GM19023 (cell line): ENCODE measurements around the gene GRIP2.

Experiments
- ATAC-seq: cut with Tn5 transposase; IDR thresholded peaks from one replicate; pipeline ENCODE4 v1.9.1; 2021; ENCODE audit warnings: mild to moderate bottlenecking, moderate library complexity; ENCODE audit not compliant: unreplicated experiment

Gene GRIP2

GRCh38 chr3:14508505-14508819 is 31.7 kb downstream of the GRIP2 start:
- no peak for ATAC-seq

- no peak for ATAC-seq
These were observed 32.2 kb downstream of the GRIP2 start for GRCh38 chr3:14507757-14508504.

GRCh38 chr3:14507305-14507741 is 32.8 kb downstream of the GRIP2 start:
- no peak for ATAC-seq

- ATAC-seq, result no peak
These were observed 33.4 kb downstream of the GRIP2 start for GRCh38 chr3:14506626-14507304.

- ATAC-seq, result no peak
These were observed 34.2 kb downstream of the GRIP2 start for GRCh38 chr3:14505803-14506500.

- ATAC-seq, result no peak
These were observed 34.9 kb downstream of the GRIP2 start for GRCh38 chr3:14505001-14505802.

GRCh38 chr3:14503706-14504065 is 36.5 kb downstream of the GRIP2 start:
- ATAC-seq, result no peak

- no peak for ATAC-seq
These were observed 37.0 kb downstream of the GRIP2 start for GRCh38 chr3:14503033-14503705.

- ATAC-seq, result no peak
These were observed 37.7 kb downstream of the GRIP2 start for GRCh38 chr3:14502472-14502871.

- no peak for ATAC-seq
These were observed 42.8 kb downstream of the GRIP2 start for GRCh38 chr3:14497321-14497720.

- no peak for ATAC-seq
These were observed 43.8 kb downstream of the GRIP2 start for GRCh38 chr3:14496351-14496750.

- ATAC-seq, result no peak
These were observed 45.2 kb downstream of the GRIP2 start for GRCh38 chr3:14494973-14495300.

GRCh38 chr3:14494279-14494972 is 45.7 kb downstream of the GRIP2 start:
- no peak for ATAC-seq

- ATAC-seq, result no peak
These were observed 46.9 kb downstream of the GRIP2 start for GRCh38 chr3:14492948-14493881.

GRCh38 chr3:14491396-14492190 is 48.5 kb downstream of the GRIP2 start:
- no peak for ATAC-seq

GRCh38 chr3:14490831-14491230 is 49.3 kb downstream of the GRIP2 start:
- ATAC-seq, result no peak

- no peak for ATAC-seq
These were observed 49.9 kb downstream of the GRIP2 start for GRCh38 chr3:14490255-14490654.

GRCh38 chr3:14489641-14490040 is 50.5 kb downstream of the GRIP2 start:
- ATAC-seq, result no peak
